Skin epidermis (tissue), 12 donors: ENCODE results near the gene IER2.

Experiments used
- H3K27ac ChIP-seq, 21 experiments: fragments of 200-600 bp; sonication (generic) in 11 of 21; one replicate each; pipeline ENCODE4 v1.5.0; 2020; ENCODE audit warnings: mild to moderate bottlenecking in 3 of 21, inconsistent platforms in 2 of 21, moderate library complexity in 2 of 21
- H3K4me3 ChIP-seq, 7 experiments: fragments of 200-600 bp; sonication (generic) in 2 of 7; one replicate each; pipeline ENCODE4 v1.5.0; 2020; ENCODE audit warnings: inconsistent platforms in 2 of 7, mild to moderate bottlenecking in 2 of 7, moderate library complexity in 1 of 7

IER2 gene

DNA sequence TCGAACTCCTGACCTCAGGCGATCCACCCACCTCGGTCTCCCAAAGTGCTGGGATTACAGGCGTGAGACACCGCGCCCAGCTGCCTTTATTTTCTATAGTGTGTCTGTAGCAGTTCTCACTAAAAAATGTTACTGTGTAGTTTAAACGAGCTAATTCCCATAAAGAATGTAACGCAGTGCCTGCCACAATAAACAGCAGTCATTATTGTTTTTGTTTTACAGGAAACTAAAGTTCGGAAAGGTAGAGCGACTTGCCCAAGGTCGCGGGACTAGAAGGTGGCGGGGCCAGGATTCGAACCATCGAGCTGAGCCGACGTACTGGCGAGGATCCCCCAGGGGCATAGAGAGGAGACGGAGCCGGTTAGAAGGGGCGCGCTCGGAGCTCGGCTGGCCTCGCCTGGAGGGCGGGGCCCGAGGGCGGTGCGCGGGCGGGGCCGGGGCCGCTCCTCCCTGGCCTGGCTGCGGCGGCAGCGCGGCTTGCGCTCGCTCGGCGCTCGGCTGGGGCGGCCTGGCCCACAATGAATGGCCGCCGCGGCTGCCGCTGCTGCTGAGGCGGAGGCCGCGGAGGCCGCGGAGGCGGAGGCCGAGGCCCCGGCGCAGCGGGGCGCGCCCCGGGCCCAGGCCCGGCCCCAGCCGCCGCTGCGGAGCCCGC lies 32.3 kb upstream of the IER2 start, which contains the start of gene NACC1:
TSS of gene NACC1 (plus strand) at position 493 of the 652 bp plus-strand sequence. CDS start 16,944 bp downstream, outside the sequence.
- Histone ChIP-seq H3K4me3 (peak within 1 kb of the TSS; percentile 73 to 100 (median 95)), H3K27ac (peak within 1 kb of the TSS; percentile 65 to 94 (median 89))

- Histone ChIP-seq H3K4me3 (peak overlapping the region; percentile 72 to 98 (median 93)), H3K27ac (peak overlapping the region; percentile 65 to 94 (median 89))
Measured at GRCh38 chr19:13118424-13119193, 31.6 kb upstream of the IER2 start.

DNA sequence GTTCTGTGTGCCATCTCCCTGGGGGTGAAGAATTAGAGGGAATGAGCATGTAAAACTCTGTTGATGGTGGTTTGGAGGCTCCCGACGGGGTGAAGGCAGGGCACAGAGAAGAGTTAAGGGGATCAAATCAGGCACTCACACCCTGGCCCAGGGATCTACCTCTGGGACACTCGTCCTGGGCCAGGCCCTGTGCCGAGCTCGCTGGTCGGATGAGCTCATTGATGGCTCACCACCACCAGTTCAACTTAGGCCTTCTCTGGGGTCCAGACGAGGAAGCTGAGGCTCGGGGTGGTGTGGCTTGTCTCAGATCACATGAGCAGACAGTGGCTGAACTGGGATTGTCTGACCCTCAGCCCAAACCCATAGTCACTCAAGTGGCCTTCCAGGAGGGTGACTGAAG lies 30.6 kb upstream of the IER2 start:
- Histone ChIP-seq H3K27ac (peak overlapping the region in 15 of 21 experiments; percentile 84 to 94 (median 90)), H3K4me3 (peak overlapping the region in 3 of 7 experiments; percentile 93 to 98 (median 95))

DNA sequence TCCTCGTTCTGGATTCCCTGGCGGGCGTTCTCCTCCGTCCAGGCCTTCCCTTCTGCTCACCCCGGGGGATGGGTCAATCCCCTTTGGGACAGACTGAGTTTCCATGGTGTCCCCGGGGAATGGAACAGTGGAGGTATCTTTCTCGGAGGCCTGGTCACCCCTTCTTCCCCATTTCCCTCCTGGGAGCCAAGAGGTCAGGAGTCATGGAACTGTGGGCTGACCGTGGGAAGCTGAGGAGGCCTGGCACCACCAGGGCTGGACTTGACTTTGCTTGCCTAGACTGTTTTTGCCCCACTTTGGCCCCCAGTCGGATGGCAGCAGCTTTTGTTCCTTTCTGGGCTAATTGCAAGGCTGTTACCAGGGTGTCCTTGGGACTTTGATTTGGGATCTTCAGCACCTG lies 30.2 kb upstream of the IER2 start:
- no peak overlapping the region for H3K4me3 ChIP-seq
- peak overlapping the region in 9 of 21 experiments; percentile 84 to 94 (median 91) for H3K27ac ChIP-seq

DNA sequence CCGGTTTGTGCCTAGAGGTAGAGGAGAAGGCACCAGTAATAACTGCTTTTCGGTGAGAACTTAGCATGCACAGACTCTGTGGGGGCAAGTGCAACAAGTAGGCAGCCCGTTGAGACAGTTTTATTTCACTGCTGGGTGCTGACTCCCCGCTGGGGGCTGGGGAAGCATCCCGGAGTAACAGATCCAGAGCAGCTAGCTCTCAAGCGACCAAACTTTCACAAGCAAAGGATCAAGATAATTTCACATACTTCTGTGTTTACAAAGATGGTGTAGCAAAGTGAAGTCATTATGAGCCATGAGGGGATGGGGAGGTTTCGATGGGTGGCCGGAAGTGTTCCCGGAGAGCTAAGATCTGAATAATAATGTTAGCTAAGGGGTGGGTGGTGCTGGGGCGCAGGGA lies 29.4 kb upstream of the IER2 start:
- Histone ChIP-seq H3K4me3 (no peak overlapping the region), H3K27ac (peak overlapping the region in 3 of 21 experiments; percentile 89 to 94 (median 91))

DNA sequence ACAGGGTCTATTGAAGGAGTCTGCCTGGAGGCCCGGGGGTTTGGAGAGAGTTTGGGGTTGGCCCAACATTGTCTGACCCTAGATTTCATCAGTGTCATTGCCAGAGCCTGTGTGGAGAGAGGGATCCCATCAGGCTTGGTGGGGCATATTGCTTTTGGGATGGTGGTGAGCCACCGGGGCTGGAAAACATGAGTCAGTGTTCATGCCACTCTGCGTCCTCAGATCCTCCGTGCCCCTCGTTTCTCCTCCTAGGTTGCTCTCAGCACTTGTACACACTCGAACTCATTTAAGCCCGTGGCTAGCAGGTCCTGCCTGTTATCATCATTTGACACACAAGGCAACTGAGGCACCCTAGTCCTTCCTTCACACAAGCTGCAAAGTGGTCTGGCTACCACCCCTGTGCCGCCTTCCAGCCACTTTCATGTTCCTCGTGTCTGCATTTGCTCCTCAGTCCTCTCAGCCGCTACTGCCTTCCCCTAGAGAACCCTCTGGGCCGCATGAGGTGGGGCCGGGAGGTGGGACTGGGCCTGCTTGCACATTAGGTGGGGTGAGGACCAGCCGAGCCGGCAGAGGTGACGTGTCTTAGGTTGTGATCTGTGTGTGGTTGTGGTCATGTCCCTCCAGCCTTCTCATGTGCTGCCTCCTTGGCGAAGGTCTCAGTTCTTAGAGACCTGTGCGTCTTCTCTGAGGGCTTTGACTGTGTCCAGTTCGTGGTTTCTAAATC lies 28.5 kb upstream of the IER2 start:
- peak overlapping the region in 1 of 21 experiments; percentile 23 for H3K27ac ChIP-seq
- H3K4me3 ChIP-seq: no peak overlapping the region

DNA sequence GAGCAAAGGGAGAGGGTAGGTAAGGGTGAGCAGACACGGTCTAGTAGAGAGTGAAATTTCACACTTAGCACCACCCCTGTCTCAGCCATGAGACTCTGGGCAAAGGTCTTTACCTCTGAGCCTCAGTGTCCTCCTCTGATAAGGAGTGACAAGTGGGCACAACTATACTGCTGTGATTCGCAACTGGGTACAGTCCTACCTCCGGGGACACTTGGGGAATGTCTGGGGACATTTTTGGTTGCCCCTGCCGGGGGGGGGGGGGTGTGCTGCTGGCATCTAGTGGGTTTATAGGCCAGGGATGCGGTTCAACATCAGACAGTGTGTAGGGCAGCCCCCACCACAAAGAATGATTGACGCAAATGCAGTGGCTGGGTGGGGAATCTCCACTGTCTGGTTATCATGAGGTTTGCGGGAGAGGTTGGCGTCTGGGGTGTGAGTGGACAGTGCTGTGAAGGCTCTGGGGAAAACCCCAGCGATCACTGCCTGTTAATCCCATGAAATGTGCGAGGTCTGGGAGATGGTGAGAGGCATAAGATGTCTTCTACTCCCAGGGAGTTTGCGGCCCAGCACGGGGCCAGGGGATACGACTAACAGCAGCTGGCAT lies 27.8 kb upstream of the IER2 start:
- Histone ChIP-seq H3K27ac (no peak overlapping the region), H3K4me3 (no peak overlapping the region)

DNA sequence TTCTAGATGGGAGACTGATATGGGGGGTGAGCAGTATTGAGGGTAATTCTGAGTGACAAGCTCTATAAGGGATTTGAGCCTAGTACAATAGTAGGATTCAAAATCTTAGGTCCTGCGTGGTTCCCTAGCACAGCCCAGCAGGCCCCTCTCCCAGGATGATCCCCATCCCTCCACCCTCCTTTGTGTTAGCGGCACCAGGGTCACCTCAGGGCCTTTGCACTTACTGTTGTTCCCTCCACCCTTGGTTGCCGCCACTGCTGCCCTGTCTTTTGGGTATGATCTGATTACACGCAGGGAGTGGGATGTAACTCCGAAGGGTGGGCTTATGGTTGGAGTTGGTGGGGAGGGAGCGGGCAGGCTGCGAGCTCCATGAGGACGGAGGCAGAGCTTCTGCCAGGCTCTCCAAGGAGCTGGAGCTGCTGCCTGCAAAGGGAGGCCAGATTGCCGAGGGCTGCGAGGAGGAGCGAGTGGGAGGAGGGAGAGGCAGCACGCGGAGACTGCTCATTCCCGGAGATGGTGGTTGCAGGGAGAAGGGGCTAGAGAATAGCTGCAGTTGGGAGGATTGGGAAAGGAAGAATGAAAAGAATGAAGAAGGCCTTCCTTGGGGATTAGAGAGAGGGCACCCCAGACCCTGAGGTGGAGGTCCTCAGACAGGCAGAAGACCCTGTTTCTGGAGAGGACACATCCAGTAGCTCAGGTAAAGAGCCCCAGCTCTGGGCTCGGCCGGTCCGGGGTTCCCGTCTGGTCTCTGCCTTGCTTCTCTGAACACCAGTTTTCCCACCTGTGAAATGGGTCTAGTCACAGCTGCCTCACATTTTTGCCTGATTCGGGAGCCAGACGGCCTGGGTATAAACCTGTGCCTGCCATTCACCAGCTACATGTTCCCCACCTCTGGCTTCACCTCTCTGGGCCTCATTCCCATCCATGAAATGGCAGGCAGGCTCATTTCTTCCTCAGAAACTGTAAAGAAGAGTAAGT lies 26.9 kb upstream of the IER2 start:
- Histone ChIP-seq H3K27ac (no peak overlapping the region), H3K4me3 (no peak overlapping the region)

- no peak overlapping the region for H3K27ac ChIP-seq
- H3K4me3 ChIP-seq: no peak overlapping the region
Measured at GRCh38 chr19:13127051-13127450, 23.2 kb upstream of the IER2 start.

DNA sequence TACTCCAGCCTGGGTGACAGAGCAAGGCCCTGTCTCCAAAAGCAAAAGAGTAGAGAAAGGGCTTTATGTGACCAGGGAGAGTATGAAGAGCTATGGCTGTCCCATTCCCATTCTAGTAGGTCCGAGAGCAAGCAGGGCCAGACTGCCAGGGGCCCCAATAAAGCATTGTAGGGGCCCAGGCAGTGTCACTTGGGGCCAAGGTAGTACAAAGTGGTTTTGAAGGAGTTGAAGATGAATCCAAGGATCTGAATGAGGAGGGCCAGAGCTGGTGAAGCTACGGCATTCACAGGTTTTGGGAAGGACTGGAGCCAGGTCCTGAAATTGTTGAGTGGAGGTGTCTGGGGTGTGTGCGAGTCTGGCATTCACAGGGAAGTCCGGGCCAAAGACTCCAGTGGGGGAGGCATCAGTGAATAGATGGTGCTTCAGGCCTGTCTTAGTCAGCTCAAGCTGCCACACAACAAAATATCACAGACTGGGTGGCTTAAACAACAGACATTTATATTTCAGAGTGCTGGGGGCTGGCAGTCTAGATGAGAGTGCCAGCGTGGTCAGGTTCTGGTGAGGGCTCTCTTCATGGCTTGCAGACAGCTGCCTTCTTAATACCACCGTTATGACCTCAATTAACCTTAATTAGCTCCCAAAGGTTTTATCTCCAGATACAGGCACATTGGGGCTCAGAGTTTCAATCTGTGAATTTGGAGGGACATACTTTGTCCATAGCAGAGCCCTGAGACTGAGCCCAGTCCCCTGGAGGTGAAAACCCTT lies 22.2 kb upstream of the IER2 start:
- no peak overlapping the region for H3K4me3 ChIP-seq
- peak overlapping the region in 1 of 21 experiments; percentile 6 for H3K27ac ChIP-seq

GRCh38 chr19:13128583-13128982 lies 21.6 kb upstream of the IER2 start:
- Histone ChIP-seq H3K27ac (peak overlapping the region in 2 of 21 experiments; percentile 6 to 21), H3K4me3 (no peak overlapping the region)

DNA sequence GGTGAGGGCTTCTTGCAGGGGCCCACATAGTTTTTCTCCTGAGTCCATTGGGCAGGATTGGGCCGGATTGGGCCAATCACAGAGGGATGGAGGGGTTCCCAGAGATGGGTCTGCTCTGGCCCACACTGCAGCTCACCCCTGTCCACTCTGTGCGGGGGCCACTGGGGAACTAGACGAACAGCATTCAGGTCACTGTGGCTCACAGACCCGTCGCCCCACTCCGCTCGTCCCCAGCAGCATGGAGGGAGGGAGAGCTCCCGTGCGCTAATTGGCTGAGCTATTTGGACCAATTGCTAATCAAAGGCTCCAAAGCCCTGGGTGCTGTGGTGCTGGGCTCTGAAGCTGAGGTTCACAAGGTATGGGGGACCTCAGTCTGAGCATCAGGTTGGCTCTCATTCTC lies 20.8 kb upstream of the IER2 start:
- H3K4me3 ChIP-seq: no peak overlapping the region
- H3K27ac ChIP-seq: no peak overlapping the region

GRCh38 chr19:13130886-13131490 lies 19.2 kb upstream of the IER2 start:
- Histone ChIP-seq H3K4me3 (no peak overlapping the region), H3K27ac (no peak overlapping the region)

DNA sequence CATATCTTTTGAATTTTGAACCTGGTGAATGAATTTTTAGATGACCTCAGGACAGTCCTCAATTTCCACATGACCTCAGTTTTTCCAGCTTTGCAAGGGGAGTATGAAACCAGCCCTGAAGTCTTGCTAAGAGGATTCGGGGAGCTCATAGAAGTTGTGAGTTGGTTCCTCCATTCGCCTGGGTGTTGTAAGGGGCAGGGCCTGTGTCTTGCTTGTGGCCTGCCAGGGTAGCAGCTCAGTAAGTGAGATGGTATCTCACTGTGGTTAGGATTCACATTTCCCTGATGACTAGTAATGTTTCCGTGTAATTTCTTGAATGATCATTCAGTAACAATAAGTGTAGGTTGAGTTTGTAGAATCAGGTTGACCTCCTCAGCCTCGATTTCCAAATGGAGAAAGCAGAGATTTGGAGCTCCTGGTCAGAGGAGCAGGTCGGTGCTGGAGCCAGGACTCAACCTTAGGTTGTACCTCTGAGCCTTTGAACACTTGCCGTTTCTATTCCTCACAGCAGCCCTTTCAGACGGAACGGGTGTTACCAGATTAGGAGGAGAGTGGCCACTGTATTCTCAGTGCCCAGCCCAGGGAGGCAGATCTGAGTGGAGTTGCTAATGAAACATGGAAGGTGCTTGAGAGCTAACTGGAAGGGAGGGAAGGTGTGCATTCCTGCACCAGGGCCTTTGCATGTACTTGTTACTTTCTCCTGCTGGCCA lies 17.6 kb upstream of the IER2 start:
- Histone ChIP-seq H3K27ac (peak overlapping the region in 11 of 21 experiments; percentile 1 to 66 (median 35)), H3K4me3 (no peak overlapping the region)

DNA sequence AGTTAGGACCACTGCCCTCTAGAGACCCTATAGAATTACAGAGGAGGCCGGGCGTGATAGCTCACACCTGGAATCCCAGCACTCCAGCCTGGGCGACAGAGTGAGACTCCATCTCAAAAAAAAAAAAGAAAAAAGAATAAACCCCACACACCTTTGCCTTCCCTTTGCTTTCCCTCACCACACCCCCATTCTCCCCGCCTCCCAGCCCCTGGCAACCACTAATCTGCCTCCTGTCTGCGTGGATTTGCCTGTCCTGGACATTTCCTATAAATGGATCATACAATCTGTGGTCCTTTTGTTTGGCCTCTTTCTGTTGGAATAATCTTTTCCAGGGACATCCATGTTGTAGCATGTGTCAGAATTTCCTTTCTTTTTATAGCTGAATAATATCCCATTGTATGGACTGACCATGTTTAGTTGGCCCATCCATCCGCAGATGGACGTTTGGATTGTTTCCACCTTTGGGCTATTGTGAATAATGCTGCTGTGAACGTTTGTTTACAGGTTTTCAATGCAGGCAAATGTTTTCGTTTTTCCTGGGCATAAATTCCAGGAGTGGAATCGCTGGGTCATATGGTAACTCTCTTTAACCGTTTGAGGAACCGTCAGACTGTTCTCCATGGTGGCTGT lies 16.9 kb upstream of the IER2 start:
- peak overlapping the region in 9 of 21 experiments; percentile 1 to 66 (median 40) for H3K27ac ChIP-seq
- H3K4me3 ChIP-seq: no peak overlapping the region

DNA sequence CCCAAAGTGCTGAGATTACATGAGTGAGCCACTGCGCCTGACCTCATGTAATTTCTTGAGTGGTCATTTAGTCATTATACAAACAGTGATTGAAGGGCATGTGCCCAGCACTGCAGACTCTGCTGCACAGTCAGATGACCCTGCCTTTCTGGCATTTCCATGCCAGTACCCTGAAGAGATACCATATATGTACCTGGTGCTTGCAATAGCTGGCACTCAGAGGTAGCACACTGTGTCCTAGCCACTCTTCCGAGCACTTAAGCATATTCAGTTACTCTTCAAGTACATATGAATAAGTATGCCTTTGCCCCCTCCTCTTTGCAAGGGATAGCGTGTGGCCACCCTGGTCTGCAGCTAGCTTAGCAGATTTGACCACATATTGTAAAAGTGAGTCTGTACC lies 15.6 kb upstream of the IER2 start:
- Histone ChIP-seq H3K27ac (no peak overlapping the region), H3K4me3 (no peak overlapping the region)
